Astrocyte of the cerebellum (primary cell): ENCODE data around the gene HSD17B4.
"Not testable (repeated sequence)": the region's sequence is repeated elsewhere in the genome, so short reads cannot be mapped to it uniquely, and the experiment has no call there.

ENCODE experiments used
- DNase-seq: peaks from one replicate; pipeline ENCODE4 v3.0.0-alpha.2; 2011; ENCODE audit warnings: low read depth
- H3K4me3 ChIP-seq: 2 replicates; pipeline ENCODE4 v1.5.1; 2011; ENCODE audit warnings: mild to moderate bottlenecking, low read depth, low read length, moderate library complexity
- CTCF ChIP-seq: IDR thresholded peaks from 2 replicates; pipeline ENCODE4 v1.5.1; 2012; ENCODE audit warnings: low read length, low read depth, moderate library complexity, mild to moderate bottlenecking; ENCODE audit errors: missing control alignments
- in situ Hi-C: cut with HindIII; loops from 2 replicates; pipeline ENCODE4 v1.10.0; 2017; ENCODE audit warnings: low sequenced_read_pairs

HSD17B4 gene

GRCh38 chr5:119501671-119502179 is 49.4 kb downstream of the HSD17B4 start:
- no peak overlapping the region for H3K4me3 ChIP-seq
- no peak for DNase-seq
- in situ Hi-C loops = no loop called here
- TF ChIP-seq CTCF = no peak

- H3K4me3 ChIP-seq, in situ Hi-C loops: not testable (repeated sequence)
Observed at GRCh38 chr5:119503939-119504338, 51.6 kb downstream of the HSD17B4 start.

GRCh38 chr5:119512277-119512676 is 60.0 kb downstream of the HSD17B4 start:
- DNase-seq = no peak
- in situ Hi-C loops = no loop called here
- no peak overlapping the region for H3K4me3 ChIP-seq
- TF ChIP-seq CTCF = no peak

More at GRCh38 chr5:119503939-119504338, 51.6 kb downstream of the HSD17B4 start:
- DNase-seq = not testable (repeated sequence)

GRCh38 chr5:119515192-119515591 is 62.9 kb downstream of the HSD17B4 start:
- in situ Hi-C loops = no loop called here
- TF ChIP-seq CTCF = no peak
- H3K4me3 ChIP-seq = no peak overlapping the region
- DNase-seq = peak; percentile 9

- in situ Hi-C loops, H3K4me3 ChIP-seq: not testable (repeated sequence)
Observed at GRCh38 chr5:119517115-119517514, 64.8 kb downstream of the HSD17B4 start.

GRCh38 chr5:119521232-119521631 is 68.9 kb downstream of the HSD17B4 start:
- DNase-seq = no peak
- no peak overlapping the region for H3K4me3 ChIP-seq
- in situ Hi-C loops = no loop called here
- no peak for TF ChIP-seq CTCF

More at GRCh38 chr5:119517115-119517514, 64.8 kb downstream of the HSD17B4 start:
- not testable (repeated sequence) for DNase-seq

- in situ Hi-C loops = no loop called here
- no peak overlapping the region for H3K4me3 ChIP-seq
- no peak for DNase-seq
- no peak for TF ChIP-seq CTCF
Observed at GRCh38 chr5:119522841-119523240, 70.5 kb downstream of the HSD17B4 start.

GRCh38 chr5:119524485-119524884 is 72.2 kb downstream of the HSD17B4 start:
- TF ChIP-seq CTCF = no peak
- in situ Hi-C loops = no loop called here
- no peak overlapping the region for H3K4me3 ChIP-seq
- DNase-seq = no peak
